GM18499 (cell line): ENCODE data around the gene CLSTN2.

Experiments
- ATAC-seq: cut with Tn5 transposase; IDR thresholded peaks from one replicate; pipeline ENCODE4 v1.9.1; 2021; ENCODE audit warnings: moderate number of reproducible peaks; ENCODE audit not compliant: insufficient read depth, unreplicated experiment

Gene CLSTN2

GRCh38 chr3:140206196-140207040 is 271.4 kb downstream of the CLSTN2 start:
- ATAC-seq = no peak

GRCh38 chr3:140207541-140207940 is 272.6 kb downstream of the CLSTN2 start:
- ATAC-seq = no peak

GRCh38 chr3:140216249-140216648 is 281.3 kb downstream of the CLSTN2 start:
- no peak for ATAC-seq

DNA sequence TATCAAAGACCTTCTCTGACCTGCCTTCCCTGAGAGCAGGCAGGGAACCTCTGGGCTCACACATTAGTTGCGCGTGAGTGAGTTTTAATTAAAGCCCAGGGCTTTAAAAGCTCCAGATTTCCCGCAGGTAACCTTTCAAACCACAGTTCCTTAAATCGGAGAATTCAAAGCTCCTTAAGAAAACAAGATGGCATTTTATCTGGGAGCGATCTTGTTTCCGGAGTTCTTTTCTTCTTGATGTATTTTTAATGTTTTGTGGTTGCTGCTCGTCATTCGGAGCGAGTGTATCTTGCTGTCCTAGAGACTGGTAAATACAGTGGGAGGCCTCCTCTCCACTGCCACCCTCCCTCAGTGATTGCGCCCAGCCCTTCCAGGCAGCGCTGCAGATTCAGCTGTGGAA is 284.3 kb downstream of the CLSTN2 start:
- no peak for ATAC-seq

DNA sequence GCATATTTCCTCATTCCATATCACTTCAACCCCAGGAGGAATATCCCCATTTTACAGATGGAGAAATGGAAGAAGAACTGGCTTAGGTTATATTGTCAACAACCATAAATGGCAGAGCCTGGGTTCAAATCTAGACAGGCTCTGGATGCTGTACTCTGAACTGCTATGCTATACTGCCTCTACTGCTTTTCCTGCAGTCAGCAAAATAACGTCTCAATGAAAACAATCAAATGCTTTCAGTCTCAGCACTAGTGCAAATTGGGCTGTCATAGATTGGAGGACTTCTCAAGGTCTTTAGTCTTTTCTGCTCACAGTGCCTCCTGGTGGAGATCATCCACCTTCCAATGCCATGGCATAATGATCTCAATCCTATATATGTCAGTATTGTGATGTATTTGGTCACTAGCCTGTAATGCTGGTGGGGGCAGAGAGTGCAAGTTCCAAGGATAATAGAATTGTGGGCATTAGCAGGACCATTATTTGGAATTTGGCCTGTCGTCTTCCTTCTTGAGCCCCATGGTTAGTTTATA is 285.0 kb downstream of the CLSTN2 start:
- ATAC-seq = no peak

DNA sequence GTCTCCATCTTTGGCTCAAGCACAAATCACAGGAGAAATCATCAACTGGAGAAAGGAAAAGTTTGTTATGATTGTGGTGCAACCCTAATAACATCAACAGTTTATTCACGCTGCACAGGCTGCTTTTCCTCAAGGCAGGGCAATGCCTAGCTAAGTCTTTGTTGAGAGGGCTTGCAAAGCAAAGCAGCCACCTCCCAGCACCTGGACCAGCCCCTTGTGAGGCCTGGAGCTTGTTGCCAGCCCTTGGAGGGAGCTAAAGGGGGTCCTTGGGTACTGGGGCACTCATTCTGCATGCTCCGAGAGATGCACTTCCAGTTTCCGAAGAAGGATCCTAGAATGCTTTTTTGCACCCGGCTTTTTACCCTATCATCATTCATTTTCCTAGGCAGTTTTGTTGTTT is 288.2 kb downstream of the CLSTN2 start:
- no peak for ATAC-seq

GRCh38 chr3:140223631-140224030 is 288.6 kb downstream of the CLSTN2 start:
- ATAC-seq = no peak

DNA sequence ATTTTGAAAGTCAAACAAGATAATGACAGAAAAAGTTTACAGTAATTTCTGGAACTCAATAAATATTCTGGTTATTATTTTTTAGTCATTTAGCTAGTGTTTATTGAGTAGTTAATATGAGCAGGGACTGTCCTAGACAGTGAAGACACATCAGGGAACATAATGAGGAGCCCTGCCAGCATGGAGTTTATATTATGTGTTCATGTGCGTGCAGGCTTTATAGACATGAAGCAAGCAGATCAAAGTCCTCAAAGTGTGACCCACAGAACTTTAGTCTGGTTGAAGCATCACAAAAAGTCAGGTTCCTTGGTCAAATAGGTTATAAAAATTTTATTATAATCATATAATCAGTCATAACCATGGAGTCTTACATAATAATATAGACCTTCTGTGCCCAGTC is 289.3 kb downstream of the CLSTN2 start:
- no peak for ATAC-seq

- no peak for ATAC-seq
These were observed 291.0 kb downstream of the CLSTN2 start for GRCh38 chr3:140225996-140226395.

GRCh38 chr3:140233702-140234101 is 298.7 kb downstream of the CLSTN2 start:
- ATAC-seq = no peak

GRCh38 chr3:140234256-140234655 is 299.3 kb downstream of the CLSTN2 start:
- no peak for ATAC-seq

DNA sequence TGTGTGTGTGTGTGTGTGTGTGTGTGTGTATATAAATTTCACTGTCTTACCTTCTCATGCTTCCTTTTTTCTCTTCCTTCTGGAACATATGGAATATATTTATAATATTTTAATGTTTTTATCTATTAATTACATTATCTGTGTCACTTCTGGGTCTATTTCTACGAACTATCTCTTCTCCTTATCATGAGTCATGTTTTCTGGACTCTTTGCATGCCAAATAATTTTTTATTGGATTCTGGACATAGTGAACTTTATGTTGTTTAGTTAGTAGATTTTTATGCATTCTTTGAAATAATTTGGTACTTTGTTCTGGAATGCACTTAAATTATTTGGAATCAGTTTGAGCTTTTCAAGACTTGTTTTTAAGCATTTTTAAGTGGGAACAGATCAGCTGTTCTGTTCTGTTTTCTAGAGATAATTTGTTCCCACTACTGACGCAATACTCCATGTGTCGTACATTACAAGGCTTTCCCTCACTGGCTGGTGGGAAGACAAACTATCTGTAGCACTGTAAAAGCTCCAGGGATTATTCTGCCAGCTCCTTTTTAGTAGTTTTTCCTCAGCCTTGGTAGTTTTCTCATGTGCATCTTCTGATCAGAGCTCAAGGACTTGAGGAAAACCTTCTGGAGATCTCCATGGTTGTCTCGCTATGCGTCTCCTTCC is 302.0 kb downstream of the CLSTN2 start:
- no peak for ATAC-seq

DNA sequence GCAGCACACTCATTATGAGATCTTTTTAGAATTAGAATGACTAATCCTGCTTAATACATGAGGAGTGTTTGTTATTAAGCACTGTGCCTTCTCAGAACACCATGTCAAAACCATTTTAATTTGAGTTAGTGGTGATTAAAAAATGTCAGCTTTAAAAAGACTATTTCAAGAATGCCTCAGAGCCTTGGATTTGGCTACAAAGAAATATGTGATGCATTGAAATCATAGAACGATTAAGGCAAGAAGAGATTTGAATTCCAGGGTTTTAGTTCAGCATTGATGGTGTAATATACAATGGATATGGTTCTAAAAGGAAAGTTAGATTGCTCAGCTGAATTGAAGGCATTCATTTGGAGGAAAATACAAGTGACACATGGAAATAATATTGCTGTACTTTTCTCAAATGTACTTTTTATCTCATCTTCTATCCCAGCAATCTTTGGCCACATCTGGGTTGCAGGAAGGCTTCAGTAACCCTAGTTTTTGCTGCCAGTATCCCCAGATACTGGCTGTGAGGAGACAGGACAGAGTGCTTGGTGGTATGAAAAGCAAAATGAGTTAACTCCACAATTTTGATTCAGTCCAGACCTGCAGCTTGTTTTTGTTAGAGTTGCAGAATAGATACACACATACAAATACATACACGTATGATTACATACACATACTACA is 303.8 kb downstream of the CLSTN2 start:
- no peak for ATAC-seq

- no peak for ATAC-seq
These were observed 307.9 kb downstream of the CLSTN2 start for GRCh38 chr3:140242818-140243276.

- no peak for ATAC-seq
These were observed 308.6 kb downstream of the CLSTN2 start for GRCh38 chr3:140243575-140243974.

GRCh38 chr3:140244893-140245292 is 309.9 kb downstream of the CLSTN2 start:
- no peak for ATAC-seq

GRCh38 chr3:140246578-140246977 is 311.6 kb downstream of the CLSTN2 start:
- no peak for ATAC-seq

DNA sequence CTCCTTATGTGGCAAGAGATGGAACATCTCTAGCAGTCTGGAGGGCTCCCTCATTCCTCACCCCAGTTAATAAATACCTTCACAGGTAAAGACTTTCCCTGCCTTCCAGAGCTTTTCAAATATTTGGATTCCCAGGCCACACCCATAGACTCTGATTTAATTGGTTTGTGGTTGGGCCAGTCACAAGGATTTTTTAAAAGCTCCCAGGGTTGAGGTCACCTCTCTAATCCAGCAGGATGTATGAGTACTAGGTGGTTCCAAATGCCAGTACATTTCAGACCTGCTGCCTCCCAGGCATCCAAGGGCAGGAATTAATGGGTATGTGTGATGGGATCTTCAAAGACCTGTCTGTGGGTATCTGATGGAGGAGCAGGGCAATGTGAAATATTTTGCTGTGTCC is 312.8 kb downstream of the CLSTN2 start:
- no peak for ATAC-seq

DNA sequence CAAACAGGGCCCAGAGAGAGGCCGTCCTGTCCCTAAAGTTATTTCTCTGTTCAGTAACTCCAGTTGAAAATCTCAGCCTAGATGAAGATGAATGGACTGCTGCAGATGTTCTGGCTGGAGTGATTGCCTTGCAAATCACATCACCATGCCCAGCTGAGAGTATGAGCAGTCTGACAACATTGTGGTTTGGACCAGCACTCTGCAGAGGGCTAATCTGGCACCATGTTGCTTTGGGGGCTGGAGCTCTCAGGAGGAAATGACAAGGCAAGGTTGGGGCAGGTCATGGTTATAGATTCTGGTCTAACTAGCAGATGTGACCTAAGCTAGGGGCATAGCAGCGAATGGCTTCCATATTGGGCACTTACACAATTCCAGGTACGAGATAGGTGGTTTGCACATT is 314.2 kb downstream of the CLSTN2 start:
- ATAC-seq = no peak

- no peak for ATAC-seq
These were observed 315.2 kb downstream of the CLSTN2 start for GRCh38 chr3:140250010-140250855.
